IMR-90 (cell line): ENCODE results near the gene WDR45B.

Experiments
- CEBPB ChIP-seq: IDR thresholded peaks from 2 replicates; pipeline ENCODE4 v1.6.1; 2012; ENCODE audit warnings: low read depth, low read length, improper control_type of control experiment
- MAZ ChIP-seq: IDR thresholded peaks from 2 replicates; pipeline ENCODE4 v1.6.1; 2012; ENCODE audit warnings: low read depth, mild to moderate bottlenecking, low read length, improper control_type of control experiment, moderate library complexity, borderline replicate concordance
- POLR2A ChIP-seq: IDR thresholded peaks from 2 replicates; pipeline ENCODE4 v1.6.1; 2012; ENCODE audit warnings: mild to moderate bottlenecking, low read depth, low read length
- RAD21 ChIP-seq: IDR thresholded peaks from 2 replicates; pipeline ENCODE4 v1.6.1; 2012; ENCODE audit warnings: low read length, improper control_type of control experiment
- RFX5 ChIP-seq: IDR thresholded peaks from 2 replicates; pipeline ENCODE4 v1.8.0; 2012; ENCODE audit warnings: low read depth, mild to moderate bottlenecking, low read length, moderate library complexity
- TF ChIP-seq, protein P1 (sequence below): conservative IDR thresholded peaks from 2 replicates; pipeline ENCODE4 v1.5.1; 2012; ENCODE audit warnings: mild to moderate bottlenecking, low read depth, low read length, improper control_type of control experiment
- TF ChIP-seq, protein P2 (sequence below): fragments of 150-350 bp; IDR thresholded peaks from 2 replicates; pipeline ENCODE4 v1.6.1; 2016; ENCODE audit warnings: low read depth, mild to moderate bottlenecking, low read length, moderate library complexity, borderline replicate concordance

DNA sequence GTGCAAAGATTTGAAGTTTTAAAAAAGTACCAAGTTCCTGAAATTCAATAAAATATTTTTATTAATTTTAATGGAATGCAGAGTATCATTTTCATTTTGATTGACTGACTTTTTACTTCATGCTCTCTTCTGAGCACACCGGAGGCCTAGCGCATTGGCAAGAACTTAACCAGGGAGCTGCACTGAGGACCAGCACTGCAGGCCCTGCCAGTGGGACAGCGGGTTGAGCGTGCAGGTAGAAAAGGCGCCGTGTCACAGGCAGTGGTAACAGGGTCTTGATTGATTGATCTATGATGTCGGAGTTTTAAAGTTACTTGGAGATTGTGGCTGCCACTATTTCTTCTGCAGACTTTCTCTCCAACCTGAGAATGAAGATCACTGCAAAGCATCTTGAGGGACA lies 43.7 kb downstream of the WDR45B start:
- TF ChIP-seq, protein P1, sequence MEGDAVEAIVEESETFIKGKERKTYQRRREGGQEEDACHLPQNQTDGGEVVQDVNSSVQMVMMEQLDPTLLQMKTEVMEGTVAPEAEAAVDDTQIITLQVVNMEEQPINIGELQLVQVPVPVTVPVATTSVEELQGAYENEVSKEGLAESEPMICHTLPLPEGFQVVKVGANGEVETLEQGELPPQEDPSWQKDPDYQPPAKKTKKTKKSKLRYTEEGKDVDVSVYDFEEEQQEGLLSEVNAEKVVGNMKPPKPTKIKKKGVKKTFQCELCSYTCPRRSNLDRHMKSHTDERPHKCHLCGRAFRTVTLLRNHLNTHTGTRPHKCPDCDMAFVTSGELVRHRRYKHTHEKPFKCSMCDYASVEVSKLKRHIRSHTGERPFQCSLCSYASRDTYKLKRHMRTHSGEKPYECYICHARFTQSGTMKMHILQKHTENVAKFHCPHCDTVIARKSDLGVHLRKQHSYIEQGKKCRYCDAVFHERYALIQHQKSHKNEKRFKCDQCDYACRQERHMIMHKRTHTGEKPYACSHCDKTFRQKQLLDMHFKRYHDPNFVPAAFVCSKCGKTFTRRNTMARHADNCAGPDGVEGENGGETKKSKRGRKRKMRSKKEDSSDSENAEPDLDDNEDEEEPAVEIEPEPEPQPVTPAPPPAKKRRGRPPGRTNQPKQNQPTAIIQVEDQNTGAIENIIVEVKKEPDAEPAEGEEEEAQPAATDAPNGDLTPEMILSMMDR: no peak
- TF ChIP-seq POLR2A: no peak
- no peak for TF ChIP-seq CEBPB
- TF ChIP-seq, protein P2, sequence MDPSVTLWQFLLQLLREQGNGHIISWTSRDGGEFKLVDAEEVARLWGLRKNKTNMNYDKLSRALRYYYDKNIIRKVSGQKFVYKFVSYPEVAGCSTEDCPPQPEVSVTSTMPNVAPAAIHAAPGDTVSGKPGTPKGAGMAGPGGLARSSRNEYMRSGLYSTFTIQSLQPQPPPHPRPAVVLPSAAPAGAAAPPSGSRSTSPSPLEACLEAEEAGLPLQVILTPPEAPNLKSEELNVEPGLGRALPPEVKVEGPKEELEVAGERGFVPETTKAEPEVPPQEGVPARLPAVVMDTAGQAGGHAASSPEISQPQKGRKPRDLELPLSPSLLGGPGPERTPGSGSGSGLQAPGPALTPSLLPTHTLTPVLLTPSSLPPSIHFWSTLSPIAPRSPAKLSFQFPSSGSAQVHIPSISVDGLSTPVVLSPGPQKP: no peak
- TF ChIP-seq MAZ: no peak
- no peak for TF ChIP-seq RAD21
- no peak for TF ChIP-seq RFX5
